Stimulated activated CD8-positive, alpha-beta memory T cell treated with anti-CD3 and anti-CD28 coated beads, Interleukin-4, amount 100 ng/mL, for 1 hour (primary cell): ENCODE results near the gene ESR1.
"Not testable (repeated sequence)": the region's sequence is repeated elsewhere in the genome, so short reads cannot be mapped to it uniquely, and the experiment has no call there.

Experiments
- DNase-seq, 2 donors: peaks; one replicate each; pipeline ENCODE4 v3.0.0-alpha.2; 2020; ENCODE audit warnings: low read depth in 2 of 2, low spot score in 1 of 2

ESR1 gene

DNA sequence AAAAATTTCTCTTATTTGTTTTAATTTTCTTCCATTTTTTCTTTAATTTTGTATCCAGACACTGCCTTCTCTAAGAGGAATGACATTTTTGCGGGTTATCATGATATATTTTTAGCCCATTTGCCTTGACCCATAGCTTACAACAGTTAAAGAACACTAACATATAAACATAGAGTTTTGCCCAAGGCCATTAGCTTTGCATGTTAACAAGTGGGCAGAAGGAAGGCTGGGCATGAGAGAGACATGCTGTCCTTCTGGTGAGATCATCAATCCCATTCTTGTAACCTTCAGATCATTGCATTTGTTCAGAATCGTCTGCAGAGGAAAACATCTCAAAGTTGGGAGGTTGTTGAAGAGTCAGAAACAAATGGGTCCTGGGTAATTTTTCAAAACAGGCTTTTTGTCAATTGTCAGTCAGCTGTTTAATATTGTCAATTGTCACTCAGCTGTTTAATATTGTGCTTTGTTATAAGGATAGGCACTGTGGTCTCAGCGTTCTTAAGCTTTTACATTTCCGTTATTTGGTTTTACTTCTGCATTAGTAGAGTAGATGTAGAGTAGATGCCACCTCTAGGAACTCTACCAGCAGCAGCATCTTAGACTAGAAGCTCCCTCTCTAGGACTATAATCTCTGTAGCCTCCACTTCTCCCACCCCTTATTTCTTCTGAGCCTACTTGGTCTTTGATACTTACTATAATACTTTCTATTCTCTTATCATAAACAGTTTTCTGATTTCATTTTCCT is 243.1 kb downstream of the ESR1 start:
- DNase-seq = no peak

DNA sequence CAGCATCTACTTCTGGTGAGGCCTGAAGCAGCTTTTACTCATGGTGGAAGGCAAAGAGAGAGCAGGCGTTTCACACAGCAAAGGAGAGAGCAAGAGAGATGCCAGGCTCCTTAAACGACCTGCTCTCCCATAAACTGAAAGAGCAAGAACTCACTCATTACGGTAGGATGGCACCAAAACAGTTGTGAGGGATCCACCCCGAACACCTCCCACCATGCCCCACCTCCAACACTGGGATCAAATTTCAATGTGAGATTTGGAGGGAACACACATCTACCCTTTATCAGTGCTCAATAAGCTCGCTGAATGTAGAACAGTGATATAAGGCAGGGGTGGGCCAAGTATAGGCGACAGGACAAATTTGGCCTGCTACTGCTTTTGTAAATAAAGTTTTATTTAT is 244.6 kb downstream of the ESR1 start:
- DNase-seq = no peak

GRCh38 chr6:152053332-152053731 is 245.8 kb downstream of the ESR1 start:
- DNase-seq = no peak

DNA sequence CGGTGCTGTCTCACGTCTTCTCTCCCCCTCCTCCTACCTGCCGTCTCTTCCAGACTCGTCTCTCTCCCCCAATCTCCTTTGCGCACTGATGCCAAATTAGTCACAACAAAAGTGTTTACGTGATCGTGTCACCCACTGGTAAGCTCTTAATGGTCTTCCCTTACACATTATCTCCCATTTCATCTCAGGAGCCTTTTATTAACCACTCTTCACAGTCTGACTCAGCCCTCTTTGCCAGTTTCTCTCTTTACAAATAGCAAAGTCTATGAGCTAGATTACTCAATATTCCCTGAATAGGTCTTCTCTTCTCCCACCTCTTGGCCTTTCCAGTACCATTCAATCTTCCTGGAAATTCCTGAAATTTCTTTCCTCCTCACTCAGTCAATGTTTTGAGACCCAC is 247.0 kb downstream of the ESR1 start:
- DNase-seq = no peak

GRCh38 chr6:152055517-152055916 is 248.0 kb downstream of the ESR1 start:
- DNase-seq = no peak

DNA sequence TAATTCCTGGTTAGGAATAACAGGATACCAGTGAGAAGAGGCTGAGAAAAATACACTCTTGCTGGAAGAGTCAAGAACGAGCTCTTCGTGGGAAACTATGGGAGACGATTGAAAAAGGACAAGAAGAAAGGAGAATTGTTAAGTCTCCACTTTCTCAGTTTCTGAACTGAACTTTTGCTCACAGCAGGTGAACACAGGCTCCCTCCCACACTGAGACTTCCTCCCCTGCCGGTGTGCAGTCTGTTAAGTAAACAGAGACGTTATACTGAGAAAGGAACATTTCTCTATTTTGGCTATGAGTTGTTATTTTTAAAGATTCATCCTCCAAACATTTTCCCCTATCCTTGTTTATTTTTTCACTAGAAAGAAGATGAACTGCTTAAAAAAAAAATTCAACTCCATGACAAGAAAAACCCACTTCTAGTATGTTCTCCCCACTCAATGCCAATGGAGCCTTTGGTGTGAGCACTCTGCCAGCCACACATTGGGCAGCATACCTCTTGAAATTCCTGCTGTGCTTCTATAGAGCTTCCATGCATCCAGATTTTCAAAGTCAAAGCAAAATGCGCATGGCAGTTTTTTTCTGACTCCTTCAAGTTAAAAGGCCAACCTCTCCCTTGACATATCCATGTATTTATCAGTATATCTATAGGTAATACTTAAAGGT is 250.5 kb downstream of the ESR1 start:
- DNase-seq = no peak

DNA sequence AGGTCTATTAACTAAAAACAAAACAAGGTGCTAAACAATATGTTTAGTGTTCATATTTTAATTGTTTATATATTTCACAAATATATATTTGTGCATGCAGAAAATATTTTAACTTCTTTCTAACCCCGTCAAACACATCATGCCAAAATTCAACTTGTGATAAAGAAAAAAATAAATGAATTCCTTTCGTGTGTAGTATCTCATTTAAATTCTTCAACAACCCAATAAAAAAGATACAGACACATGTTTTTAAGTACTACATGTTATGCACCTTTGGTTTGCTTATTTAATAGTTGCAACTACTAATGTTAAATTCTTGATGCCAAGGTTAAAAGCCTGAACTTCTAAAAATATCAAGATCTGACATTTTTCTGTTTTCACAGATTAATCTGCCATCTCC is 252.4 kb downstream of the ESR1 start:
- no peak for DNase-seq

- no peak for DNase-seq
Observed at GRCh38 chr6:152062476-152062875, 255.0 kb downstream of the ESR1 start.

DNA sequence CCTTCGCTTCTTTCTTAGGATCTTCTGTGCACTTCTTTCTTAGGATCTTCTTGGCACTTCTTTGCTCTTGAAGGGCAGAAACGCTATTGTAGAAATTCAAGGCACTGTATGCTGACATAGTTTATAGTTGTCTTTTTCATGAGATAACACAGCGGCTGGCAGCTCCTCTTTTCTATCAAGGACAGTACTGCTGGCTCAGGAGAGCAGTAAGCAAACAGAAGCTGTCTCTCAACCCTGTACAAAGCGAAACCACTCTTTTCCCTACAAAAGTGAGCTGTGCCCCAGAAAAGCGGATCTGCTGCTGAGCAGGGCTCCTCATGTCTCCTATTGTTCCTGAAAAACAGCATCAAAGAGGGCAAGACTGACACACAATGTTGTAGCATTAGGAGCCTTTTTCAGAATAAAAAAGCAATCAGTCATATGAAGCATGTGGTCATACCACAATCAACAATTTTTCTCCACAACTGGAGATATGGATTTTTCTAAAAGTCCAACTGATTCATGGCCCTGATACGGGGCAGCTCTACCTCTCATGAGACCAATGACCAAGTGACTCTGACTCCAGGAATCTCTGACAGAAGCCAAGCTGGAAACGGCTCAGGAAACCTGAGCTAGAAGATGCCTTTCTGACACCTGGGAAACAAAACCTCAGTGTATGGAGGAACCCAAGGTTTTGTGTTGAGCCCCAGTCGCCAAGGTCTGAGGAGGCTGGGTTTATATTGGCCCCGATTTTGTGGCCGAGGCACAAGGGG is 255.9 kb downstream of the ESR1 start:
- DNase-seq = no peak

DNA sequence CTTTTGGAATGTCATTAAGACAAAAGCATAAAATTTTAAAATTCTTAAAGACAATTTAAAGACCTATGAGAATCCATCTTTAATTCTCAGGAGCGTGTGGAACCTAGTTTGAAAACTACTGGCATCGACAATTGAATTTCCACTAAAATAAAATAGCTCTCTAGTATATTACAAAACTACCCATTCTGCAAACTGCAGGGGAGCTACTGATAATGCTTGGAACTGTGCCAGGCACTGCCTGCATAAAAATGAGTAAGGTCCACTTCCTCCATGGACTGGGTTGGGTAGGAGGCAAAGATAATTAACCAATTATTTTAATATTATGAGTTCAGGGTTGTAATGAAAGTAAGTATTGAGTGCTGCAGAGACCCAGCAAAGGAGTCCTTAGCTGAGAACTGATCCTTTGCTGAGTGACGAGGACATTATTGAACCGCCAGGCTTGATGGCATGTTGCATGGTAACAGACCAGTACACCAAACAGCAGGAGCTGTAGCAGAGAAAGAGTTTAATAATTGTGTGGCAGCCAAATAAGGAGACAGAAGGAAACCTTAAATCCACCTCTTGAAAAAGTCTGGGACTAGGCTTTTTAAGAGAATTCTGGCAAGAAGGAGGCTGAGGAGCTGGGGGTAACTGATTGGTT is 261.3 kb downstream of the ESR1 start:
- DNase-seq = no peak

DNA sequence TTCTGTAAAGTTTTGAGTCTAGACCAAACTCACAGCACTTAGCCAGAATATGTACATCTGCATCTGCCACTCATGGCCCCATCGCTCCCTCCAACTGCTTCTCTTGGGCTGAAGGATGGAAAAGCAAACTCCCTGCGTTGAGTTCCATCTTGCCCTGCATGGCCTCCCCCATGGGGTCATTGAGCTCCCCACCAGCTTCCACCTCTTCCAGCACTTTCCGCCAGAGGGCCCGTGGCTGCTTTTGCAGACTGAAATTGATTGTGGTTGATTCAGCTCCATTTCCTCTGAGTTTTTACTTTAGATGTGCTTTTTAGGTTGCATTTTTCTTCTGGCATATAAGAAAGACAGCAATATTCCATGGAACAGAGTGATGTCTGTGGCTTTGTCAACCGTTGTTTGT is 263.1 kb downstream of the ESR1 start:
- DNase-seq = no peak

DNA sequence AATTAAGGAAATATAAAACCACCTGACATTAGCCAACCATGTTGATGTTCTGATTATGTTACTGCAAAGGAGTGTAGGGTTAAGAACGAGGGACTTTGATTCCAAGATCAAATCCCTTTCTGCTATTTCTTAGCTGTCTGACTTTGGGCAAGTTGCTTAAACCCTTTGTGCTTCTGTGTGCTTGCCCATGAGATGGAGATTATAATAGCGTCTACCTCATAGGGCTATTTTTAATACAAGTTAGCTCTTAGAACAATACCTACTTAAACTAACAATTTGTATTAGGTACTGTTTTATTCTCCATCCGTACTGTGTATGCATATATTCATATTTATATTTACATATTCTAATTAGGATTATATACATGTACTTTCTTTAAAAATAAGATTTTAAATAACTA is 263.8 kb downstream of the ESR1 start:
- DNase-seq = no peak

DNA sequence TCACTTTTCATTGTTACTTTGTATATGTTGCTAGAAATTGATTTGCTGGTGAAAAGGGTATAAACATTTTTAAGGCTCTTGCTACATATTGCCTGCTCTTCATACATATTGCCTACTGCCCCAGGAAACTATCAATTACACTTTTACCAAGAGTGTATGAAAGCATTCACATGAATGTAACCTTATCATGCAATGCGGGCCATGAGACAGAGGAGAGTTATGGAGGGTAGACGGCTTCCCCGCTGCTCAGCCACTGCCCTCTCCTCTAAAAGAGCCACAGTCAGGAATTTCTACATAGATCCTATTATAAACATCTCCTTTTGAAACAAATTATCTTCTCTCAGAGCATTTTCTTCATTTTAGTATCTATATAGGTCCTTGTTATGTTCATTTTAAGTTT is 264.4 kb downstream of the ESR1 start:
- DNase-seq = no peak

DNA sequence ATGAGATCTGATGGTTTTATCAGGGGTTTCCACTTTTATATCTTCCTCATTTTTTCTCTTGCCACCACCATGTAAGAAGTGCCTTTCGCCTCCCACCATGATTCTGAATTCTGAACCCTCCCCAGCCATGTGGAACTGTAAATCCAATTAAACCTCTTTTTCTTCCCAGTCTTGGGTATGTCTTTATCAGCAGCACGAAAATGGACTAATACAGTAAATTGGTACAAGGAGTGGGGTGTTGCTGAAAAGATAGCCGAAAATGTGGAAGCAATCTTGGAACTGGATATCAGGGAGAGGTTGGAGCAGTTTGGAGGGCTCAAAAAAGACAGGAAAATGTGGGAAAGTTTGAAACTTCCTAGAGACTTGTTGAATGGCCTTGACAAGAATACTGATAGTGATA is 268.8 kb downstream of the ESR1 start:
- not testable (repeated sequence) for DNase-seq

DNA sequence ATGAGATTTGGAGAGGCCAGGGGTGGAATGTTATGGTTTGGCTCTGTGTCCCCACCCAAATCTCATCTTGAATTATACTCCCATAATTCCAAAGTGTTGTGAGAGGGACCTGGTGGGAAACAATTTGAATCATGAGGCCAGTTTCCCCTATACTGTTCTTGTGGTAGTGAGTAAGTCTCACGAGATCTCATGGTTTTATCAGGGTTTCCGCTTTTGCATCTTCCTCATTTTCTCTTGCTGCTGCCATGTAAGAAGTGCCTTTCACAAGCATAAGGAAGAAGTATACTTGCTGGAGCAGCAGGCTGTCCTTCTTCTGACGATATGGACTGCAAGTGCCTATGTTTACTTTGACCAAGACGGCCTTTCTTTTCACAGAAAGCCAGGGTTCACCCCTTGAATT is 270.5 kb downstream of the ESR1 start:
- DNase-seq = no peak

- DNase-seq = no peak
Observed at GRCh38 chr6:152078804-152079203, 271.3 kb downstream of the ESR1 start.

DNA sequence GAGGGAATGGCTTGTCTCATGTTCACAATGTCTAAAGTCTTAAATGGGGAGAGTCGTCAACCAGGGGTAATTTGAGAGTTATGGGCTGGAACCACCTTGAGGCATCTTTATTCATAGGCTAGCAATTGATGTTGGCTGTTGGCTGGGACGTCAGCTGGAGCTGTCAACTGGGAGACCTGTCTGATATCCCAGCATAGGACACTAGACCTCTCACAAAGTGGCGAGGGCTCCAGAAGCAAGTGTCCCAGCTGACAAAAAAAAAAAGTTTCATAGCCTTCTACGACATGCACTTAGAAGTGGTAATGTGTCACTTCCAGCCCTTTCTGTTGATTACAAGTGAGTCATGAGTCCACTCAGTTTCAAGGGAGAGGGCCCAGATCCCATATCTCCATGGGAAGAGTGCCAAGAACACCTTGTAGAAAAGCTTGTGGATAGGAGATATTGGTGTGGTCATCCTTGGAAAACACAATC is 278.0 kb downstream of the ESR1 start:
- no peak for DNase-seq

- DNase-seq = no peak
Observed at GRCh38 chr6:152086223-152086873, 278.9 kb downstream of the ESR1 start.

DNA sequence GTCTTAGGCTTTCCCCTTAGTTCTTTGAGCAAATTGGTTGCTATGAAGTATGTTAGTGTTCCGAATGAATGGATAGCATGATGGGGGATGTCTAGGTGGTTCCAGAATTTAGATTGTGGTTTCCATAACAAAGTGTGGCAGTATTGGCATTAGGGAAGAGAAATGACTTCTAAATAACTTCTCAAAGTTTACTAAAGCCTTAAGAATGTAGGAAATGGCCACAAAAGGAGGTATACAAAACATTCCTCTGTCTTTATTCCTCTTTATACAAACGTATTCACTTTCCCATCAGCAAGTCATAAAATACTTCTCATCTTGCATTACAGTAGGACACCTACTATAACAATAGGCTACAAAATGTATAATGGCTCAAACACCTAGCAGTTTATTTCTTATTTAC is 279.6 kb downstream of the ESR1 start:
- DNase-seq = no peak

DNA sequence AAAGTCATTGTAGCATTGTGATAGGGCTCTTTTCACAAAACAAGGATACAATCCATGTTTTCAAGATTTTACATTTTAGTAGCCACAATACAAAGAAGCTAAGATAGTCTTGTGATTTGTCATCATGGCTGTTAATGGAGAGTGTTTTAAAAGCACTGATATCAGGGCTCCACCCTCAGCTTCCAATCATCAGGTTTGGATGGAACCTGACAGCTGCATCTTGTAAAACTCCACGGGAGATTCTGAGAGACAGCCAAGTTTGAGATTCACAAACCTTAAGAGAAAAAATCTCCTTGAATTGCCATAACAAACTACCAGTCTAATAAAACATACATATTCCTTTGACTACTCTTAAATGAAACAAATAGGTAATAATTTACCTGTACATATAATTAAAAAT is 280.2 kb downstream of the ESR1 start:
- DNase-seq = no peak

DNA sequence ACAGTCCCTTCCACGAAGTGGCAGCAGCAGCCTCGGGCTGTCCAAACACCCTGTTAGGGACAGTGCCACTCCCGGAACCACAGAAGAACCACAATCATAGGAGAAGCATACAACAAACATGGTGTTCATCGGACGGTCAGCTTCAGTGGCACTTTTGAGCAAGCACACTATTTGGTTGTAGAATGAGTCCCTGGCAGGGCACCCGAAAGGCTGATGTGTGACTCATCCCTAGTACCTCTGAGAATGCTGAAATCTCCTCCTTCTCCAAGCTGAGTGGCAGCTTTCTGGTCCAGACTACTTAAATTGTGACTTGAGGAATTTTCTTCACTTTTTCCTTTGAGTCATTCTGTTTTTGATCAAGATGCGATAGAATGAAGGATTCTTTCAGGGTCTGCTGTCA is 282.5 kb downstream of the ESR1 start:
- DNase-seq = no peak
